ENCODE data around the gene CDC42EP3. TPM values are rescaled to one million over a fixed set of nuclear protein-coding genes. Genes with fewer than 3 reads are reported as not detected.

CDC42EP3 gene
- total and polyA plus RNA-seq, 12 donors, result 4.2 to 30.2 (median 10.7) TPM

DNA sequence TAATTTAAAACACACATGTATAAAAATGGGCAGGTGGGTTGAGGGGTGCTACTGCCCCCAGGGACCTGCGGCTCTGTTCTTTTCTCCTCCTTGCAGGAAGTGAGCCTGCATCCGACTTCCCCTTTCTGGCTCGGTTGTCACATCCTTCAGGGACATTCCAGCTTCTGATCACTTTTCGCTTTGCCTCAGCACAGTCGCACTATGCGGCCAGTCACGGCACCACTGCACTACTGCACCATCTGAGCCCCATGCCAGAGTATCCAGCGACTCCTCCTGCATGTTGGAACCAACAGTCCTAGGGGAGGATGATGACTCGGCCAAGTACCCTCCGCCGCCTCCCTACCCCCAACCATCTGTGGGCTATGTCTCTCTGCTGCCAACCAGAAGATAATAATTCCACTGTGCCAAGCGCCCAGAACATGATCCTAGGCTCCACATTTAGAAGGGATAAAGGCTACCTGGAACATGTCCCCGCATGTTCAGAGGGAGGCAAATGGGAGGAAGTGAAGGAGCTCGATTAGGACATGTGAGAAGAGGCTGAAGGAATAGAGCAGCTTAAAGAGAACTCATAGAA lies 17.6 kb downstream of the CDC42EP3 start:
- intact Hi-C loops (cut with DNase I), result no loop called here
- DNase-seq, result peak in 6 of 7 donors; percentile 30 to 74 (median 39)
- WGBS, 4 donors, result 55 to 66% (median 59%) methylated on average over 14 of the region's 14 CpGs

DNA sequence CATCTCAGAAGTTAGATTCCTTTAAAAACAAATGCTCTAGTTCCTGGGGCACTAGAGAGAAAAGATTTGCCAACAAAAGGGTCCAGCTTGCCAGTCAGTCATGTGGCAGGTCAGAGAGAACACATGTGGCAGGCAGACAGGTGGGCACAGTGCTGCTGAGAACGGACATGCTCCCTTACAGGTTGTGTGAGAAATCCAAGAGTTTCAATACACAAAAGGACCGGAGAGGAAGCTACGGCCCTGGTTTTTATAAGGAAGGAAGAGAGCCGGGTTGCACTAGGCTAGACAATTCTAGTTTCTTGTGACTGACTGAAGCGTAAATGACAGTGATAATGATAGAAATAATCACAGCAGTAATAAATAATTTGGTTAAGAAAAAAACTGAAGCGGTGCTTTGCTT lies 18.3 kb downstream of the CDC42EP3 start:
- 54 to 60% (median 57%) methylated on average over 6 of the region's 6 CpGs for WGBS, 4 donors
- TF ChIP-seq, protein P1, sequence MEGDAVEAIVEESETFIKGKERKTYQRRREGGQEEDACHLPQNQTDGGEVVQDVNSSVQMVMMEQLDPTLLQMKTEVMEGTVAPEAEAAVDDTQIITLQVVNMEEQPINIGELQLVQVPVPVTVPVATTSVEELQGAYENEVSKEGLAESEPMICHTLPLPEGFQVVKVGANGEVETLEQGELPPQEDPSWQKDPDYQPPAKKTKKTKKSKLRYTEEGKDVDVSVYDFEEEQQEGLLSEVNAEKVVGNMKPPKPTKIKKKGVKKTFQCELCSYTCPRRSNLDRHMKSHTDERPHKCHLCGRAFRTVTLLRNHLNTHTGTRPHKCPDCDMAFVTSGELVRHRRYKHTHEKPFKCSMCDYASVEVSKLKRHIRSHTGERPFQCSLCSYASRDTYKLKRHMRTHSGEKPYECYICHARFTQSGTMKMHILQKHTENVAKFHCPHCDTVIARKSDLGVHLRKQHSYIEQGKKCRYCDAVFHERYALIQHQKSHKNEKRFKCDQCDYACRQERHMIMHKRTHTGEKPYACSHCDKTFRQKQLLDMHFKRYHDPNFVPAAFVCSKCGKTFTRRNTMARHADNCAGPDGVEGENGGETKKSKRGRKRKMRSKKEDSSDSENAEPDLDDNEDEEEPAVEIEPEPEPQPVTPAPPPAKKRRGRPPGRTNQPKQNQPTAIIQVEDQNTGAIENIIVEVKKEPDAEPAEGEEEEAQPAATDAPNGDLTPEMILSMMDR (IDR thresholded peaks at IDR 0.05), result no peak
- TF ChIP-seq POLR2A (IDR thresholded peaks at IDR 0.05), result no peak
- H3K27ac ChIP-seq, result peak overlapping the region in 2 of 5 donors; percentile 65 to 74
- DNase-seq, result no peak
- H3K4me3 ChIP-seq, result peak overlapping the region in 1 of 4 donors; percentile 5
- peaks cover 5 to 76% of the 10 kb centered on the region in 2 donors for H3K4me1 ChIP-seq (replicated peaks in 1 of 2)
- H3K36me3 ChIP-seq (replicated peaks in 1 of 2), result no peaks in the 10 kb centered on the region
- no peaks in the 10 kb centered on the region for H3K27me3 ChIP-seq
- intact Hi-C loops (cut with DNase I), result no loop called here
- H3K9me3 ChIP-seq (replicated peaks in 1 of 3), result no peaks in the 10 kb centered on the region

More for the DNA sequence above, 17.6 kb downstream of the CDC42EP3 start:
- no peaks in the 10 kb centered on the region for H3K27me3 ChIP-seq
- no peak overlapping the region for H3K4me3 ChIP-seq
- H3K9me3 ChIP-seq (replicated peaks in 1 of 3), result no peaks in the 10 kb centered on the region
- peaks cover 5 to 70% of the 10 kb centered on the region in 2 donors for H3K4me1 ChIP-seq (replicated peaks in 1 of 2)
- TF ChIP-seq POLR2A (IDR thresholded peaks at IDR 0.05), result no peak
- TF ChIP-seq, protein P1 (IDR thresholded peaks at IDR 0.05), result no peak
- no peaks in the 10 kb centered on the region for H3K36me3 ChIP-seq (replicated peaks in 1 of 2)
- H3K27ac ChIP-seq, result peak overlapping the region in 3 of 5 donors; percentile 47 to 83 (median 65)

DNA sequence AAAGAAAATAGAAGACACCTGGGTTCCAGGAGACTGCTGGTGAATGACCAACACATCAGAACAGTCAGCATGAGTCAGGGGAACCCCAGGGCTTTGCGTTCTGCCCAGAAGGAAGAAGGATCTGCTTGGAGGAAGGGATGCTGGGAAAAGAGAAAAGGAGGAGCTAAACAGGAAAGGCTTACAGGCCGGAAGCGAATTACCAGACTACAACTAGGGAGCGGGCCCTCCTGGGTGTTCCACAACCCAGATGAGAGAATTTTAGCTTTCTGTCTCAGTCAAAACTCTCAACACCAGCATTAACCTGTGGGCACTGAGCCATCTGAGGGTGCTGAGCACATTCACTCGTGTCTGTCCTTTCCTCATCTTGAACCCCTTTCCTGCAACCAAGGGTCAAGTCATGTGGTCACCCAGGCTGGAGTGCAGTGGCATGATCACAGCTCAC lies 19.2 kb downstream of the CDC42EP3 start:
- TF ChIP-seq POLR2A (IDR thresholded peaks at IDR 0.05), result no peak
- TF ChIP-seq, protein P1 (IDR thresholded peaks at IDR 0.05), result no peak
- no peaks in the 10 kb centered on the region for H3K27me3 ChIP-seq
- intact Hi-C loops (cut with DNase I), result no loop called here
- H3K9me3 ChIP-seq (replicated peaks in 1 of 3), result no peaks in the 10 kb centered on the region
- DNase-seq, result peak in 1 of 7 donors; percentile 22
- H3K27ac ChIP-seq, result peak overlapping the region in 1 of 5 donors; percentile 74
- WGBS, 4 donors, result 78 to 87% (median 83%) methylated on average over 5 of the region's 5 CpGs
- H3K36me3 ChIP-seq (replicated peaks in 1 of 2), result no peaks in the 10 kb centered on the region
- no peak overlapping the region for H3K4me3 ChIP-seq
- H3K4me1 ChIP-seq (replicated peaks in 1 of 2), result peaks cover 5 to 74% of the 10 kb centered on the region in 2 donors

DNA sequence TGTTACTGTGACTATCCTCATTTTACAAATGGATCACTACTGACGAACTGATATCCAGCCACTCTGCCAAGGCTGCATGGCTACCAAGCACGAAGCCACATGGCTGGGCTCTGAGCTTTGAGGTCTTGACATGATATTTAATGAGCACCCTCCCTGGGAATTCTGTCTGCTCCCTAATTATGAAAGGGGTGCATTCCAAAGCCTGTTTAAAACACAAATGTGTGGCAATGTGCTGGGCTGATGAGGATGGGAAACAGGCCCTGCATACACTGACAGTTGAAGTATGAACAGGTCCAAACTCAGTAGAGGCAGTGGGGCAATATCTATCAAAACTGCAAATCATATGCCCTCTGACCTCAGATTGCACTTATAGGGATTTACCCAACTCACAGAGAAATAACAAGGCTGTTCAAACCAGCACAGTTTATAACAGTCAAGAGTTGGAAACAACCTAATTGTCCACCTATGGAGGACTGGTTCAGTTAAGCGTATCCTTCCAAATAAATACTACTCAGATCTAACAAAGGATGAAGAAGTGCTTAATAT lies 20.8 kb downstream of the CDC42EP3 start:
- Histone ChIP-seq H3K27me3 (no peaks in the 10 kb centered on the region), H3K27ac (no peak overlapping the region), H3K36me3 (replicated peaks in 1 of 2) (no peaks in the 10 kb centered on the region), H3K4me1 (replicated peaks in 1 of 2) (peaks cover 5 to 60% of the 10 kb centered on the region in 2 donors), H3K9me3 (replicated peaks in 1 of 3) (no peaks in the 10 kb centered on the region), H3K4me3 (no peak overlapping the region)
- intact Hi-C loops (cut with DNase I), result no loop called here
- DNase-seq, result no peak
- 83 to 93% (median 89%) methylated on average over 3 of the region's 3 CpGs for WGBS, 4 donors
- no peak for TF ChIP-seq POLR2A (IDR thresholded peaks at IDR 0.05)
- TF ChIP-seq, protein P1 (IDR thresholded peaks at IDR 0.05), result no peak

Data from adrenal gland (tissue), 12 donors.